Effector memory CD4-positive, alpha-beta T cell (primary cell): ENCODE results near the gene OR52A5.
"Not testable (repeated sequence)": the region's sequence is repeated elsewhere in the genome, so short reads cannot be mapped to it uniquely, and the experiment has no call there.

Experiments used
- DNase-seq, 3 donors: peaks; one replicate each; pipeline ENCODE4 v3.0.0-alpha.2; 2020
- H3K27ac ChIP-seq: 2 replicates; pipeline ENCODE4 v1.7.0; 2013; ENCODE audit warnings: mild to moderate bottlenecking, low read length, moderate library complexity; ENCODE audit not compliant: insufficient read depth, poor library complexity, severe bottlenecking
- H3K27me3 ChIP-seq: replicated peaks from 2 replicates; pipeline ENCODE4 v1.7.0; 2013; ENCODE audit warnings: mild to moderate bottlenecking, low read length; ENCODE audit not compliant: insufficient read depth, control insufficient read depth, poor library complexity, severe bottlenecking
- H3K36me3 ChIP-seq: 2 replicates; pipeline ENCODE4 v1.7.0; 2013; ENCODE audit warnings: mild to moderate bottlenecking, low read length, moderate library complexity; ENCODE audit not compliant: control insufficient read depth, insufficient read depth
- H3K4me1 ChIP-seq: 2 replicates; pipeline ENCODE4 v1.7.0; 2013; ENCODE audit warnings: low read length, mild to moderate bottlenecking; ENCODE audit not compliant: control insufficient read depth, insufficient read depth, poor library complexity, severe bottlenecking
- H3K4me3 ChIP-seq: 2 replicates; pipeline ENCODE4 v1.7.0; 2013; ENCODE audit warnings: low read length, low read depth, mild to moderate bottlenecking; ENCODE audit not compliant: insufficient read depth, poor library complexity, severe bottlenecking
- H3K9me3 ChIP-seq: 2 replicates; pipeline ENCODE4 v1.7.0; 2013; ENCODE audit warnings: mild to moderate bottlenecking, low read length, moderate library complexity; ENCODE audit not compliant: control insufficient read depth
- total RNA-seq, 3 donors: gene quantifications; one replicate each; lab custom pipeline; 2026; lab: John Stamatoyannopoulos, UW

Gene OR52A5
- 0 reads per million in 3 donors for total RNA-seq

GRCh38 chr11:5137996-5138395, at the start of gene OR52A5:
OR52A5 (minus strand) TSS chr11:5138356; CDS start chr11:5132642, 5,714 bp downstream.
- no peaks in the 10 kb centered on the region for H3K36me3 ChIP-seq
- no peaks in the 10 kb centered on the region for H3K27me3 ChIP-seq
- DNase-seq, result no peak
- H3K9me3 ChIP-seq, result no peaks in the 10 kb centered on the region
- no peak within 1 kb of the TSS for H3K27ac ChIP-seq
- H3K4me3 ChIP-seq, result no peak within 1 kb of the TSS
- no peaks in the 10 kb centered on the region for H3K4me1 ChIP-seq

GRCh38 chr11:5178046-5178837, 40.1 kb upstream of the OR52A5 start:
- Histone ChIP-seq H3K4me1 (no peaks in the 10 kb centered on the region), H3K27ac (no peak overlapping the region), H3K9me3 (no peaks in the 10 kb centered on the region), H3K36me3 (no peaks in the 10 kb centered on the region), H3K4me3 (no peak overlapping the region), H3K27me3 (no peaks in the 10 kb centered on the region)
- no peak for DNase-seq

GRCh38 chr11:5174934-5175333, 36.8 kb upstream of the OR52A5 start:
- no peaks in the 10 kb centered on the region for H3K9me3 ChIP-seq
- no peaks in the 10 kb centered on the region for H3K27me3 ChIP-seq
- H3K4me1 ChIP-seq, result no peaks in the 10 kb centered on the region
- DNase-seq, result no peak
- no peaks in the 10 kb centered on the region for H3K36me3 ChIP-seq
- H3K27ac ChIP-seq, result no peak overlapping the region
- no peak overlapping the region for H3K4me3 ChIP-seq

GRCh38 chr11:5171856-5172255, 33.7 kb upstream of the OR52A5 start:
- Histone ChIP-seq H3K36me3 (no peaks in the 10 kb centered on the region), H3K4me1 (no peaks in the 10 kb centered on the region), H3K27ac (no peak overlapping the region), H3K27me3 (no peaks in the 10 kb centered on the region), H3K4me3 (no peak overlapping the region), H3K9me3 (no peaks in the 10 kb centered on the region)
- no peak for DNase-seq

- H3K4me3 ChIP-seq, H3K4me1 ChIP-seq, H3K36me3 ChIP-seq, H3K27me3 ChIP-seq, DNase-seq, H3K9me3 ChIP-seq, H3K27ac ChIP-seq: not testable (repeated sequence)
These were observed 27.7 kb upstream of the OR52A5 start for GRCh38 chr11:5165898-5166297.

GRCh38 chr11:5164807-5165206, 26.7 kb upstream of the OR52A5 start:
- not testable (repeated sequence) for H3K36me3 ChIP-seq, H3K4me3 ChIP-seq, H3K4me1 ChIP-seq, H3K27ac ChIP-seq, DNase-seq, H3K27me3 ChIP-seq, H3K9me3 ChIP-seq

- not testable (repeated sequence) for H3K4me3 ChIP-seq, DNase-seq, H3K4me1 ChIP-seq, H3K27ac ChIP-seq, H3K36me3 ChIP-seq, H3K9me3 ChIP-seq, H3K27me3 ChIP-seq
These were observed 22.9 kb upstream of the OR52A5 start for GRCh38 chr11:5161045-5161444.

GRCh38 chr11:5160217-5160616, 22.1 kb upstream of the OR52A5 start:
- H3K9me3 ChIP-seq, H3K4me3 ChIP-seq, H3K27me3 ChIP-seq, H3K36me3 ChIP-seq, DNase-seq, H3K4me1 ChIP-seq, H3K27ac ChIP-seq: not testable (repeated sequence)

- Histone ChIP-seq H3K36me3 (no peaks in the 10 kb centered on the region), H3K27me3 (no peaks in the 10 kb centered on the region), H3K9me3 (no peaks in the 10 kb centered on the region), H3K4me3 (no peak overlapping the region), H3K27ac (no peak overlapping the region), H3K4me1 (no peaks in the 10 kb centered on the region)
- no peak for DNase-seq
These were observed 21.6 kb upstream of the OR52A5 start for GRCh38 chr11:5159806-5160205.

- H3K36me3 ChIP-seq, result no peaks in the 10 kb centered on the region
- no peak within 1 kb of the TSS for H3K27ac ChIP-seq
- no peaks in the 10 kb centered on the region for H3K9me3 ChIP-seq
- H3K4me1 ChIP-seq, result no peaks in the 10 kb centered on the region
- H3K4me3 ChIP-seq, result no peak within 1 kb of the TSS
- no peak for DNase-seq
- no peaks in the 10 kb centered on the region for H3K27me3 ChIP-seq
These were observed 16.5 kb upstream of the OR52A5 start, which contains the start of gene OR52A1 for GRCh38 chr11:5154657-5155056. OR52A1 (minus strand) TSS chr11:5154757; CDS start chr11:5152369, 2,388 bp downstream.
